AG08396 (cell line): ENCODE data around the gene RPL6.
A peak's percentile ranks its signal among the peaks of the same experiment; 100 is the strongest.
"Not testable (repeated sequence)": the region's sequence is repeated elsewhere in the genome, so short reads cannot be mapped to it uniquely, and the experiment has no call there.

Experiments
- DNase-seq: peaks from one replicate; pipeline ENCODE4 v3.0.0; 2012; ENCODE audit warnings: low spot score, mixed read lengths

Gene RPL6

GRCh38 chr12:112409064-112409905, at the start of gene RPL6:
RPL6 (minus strand) TSS chr12:112409605; CDS start chr12:112408656, 949 bp downstream.
- DNase-seq = peak; percentile 85

GRCh38 chr12:112458751-112459150, 49.3 kb upstream of the RPL6 start:
- DNase-seq = no peak

- DNase-seq = no peak
These were observed 48.9 kb upstream of the RPL6 start for GRCh38 chr12:112458330-112458729.

GRCh38 chr12:112457142-112457541, 47.7 kb upstream of the RPL6 start:
- not testable (repeated sequence) for DNase-seq

GRCh38 chr12:112456029-112456428, 46.6 kb upstream of the RPL6 start:
- DNase-seq = no peak

- DNase-seq = no peak
These were observed 41.3 kb upstream of the RPL6 start for GRCh38 chr12:112450725-112451124.

GRCh38 chr12:112448165-112448564, 38.8 kb upstream of the RPL6 start:
- not testable (repeated sequence) for DNase-seq

GRCh38 chr12:112447106-112447505, 37.7 kb upstream of the RPL6 start:
- no peak for DNase-seq

- DNase-seq = no peak
These were observed 36.8 kb upstream of the RPL6 start for GRCh38 chr12:112446008-112446725.

GRCh38 chr12:112443916-112444315, 34.5 kb upstream of the RPL6 start:
- no peak for DNase-seq

GRCh38 chr12:112440653-112441052, 31.2 kb upstream of the RPL6 start:
- not testable (repeated sequence) for DNase-seq

GRCh38 chr12:112439769-112440168, 30.4 kb upstream of the RPL6 start:
- no peak for DNase-seq

GRCh38 chr12:112438645-112439044, 29.2 kb upstream of the RPL6 start:
- not testable (repeated sequence) for DNase-seq

- no peak for DNase-seq
These were observed 24.1 kb upstream of the RPL6 start for GRCh38 chr12:112433551-112433950.

GRCh38 chr12:112431965-112432364, 22.6 kb upstream of the RPL6 start:
- no peak for DNase-seq

- DNase-seq = no peak
These were observed 21.5 kb upstream of the RPL6 start for GRCh38 chr12:112430929-112431328.

GRCh38 chr12:112427760-112428159, 18.4 kb upstream of the RPL6 start:
- DNase-seq = no peak

- no peak for DNase-seq
These were observed 16.4 kb upstream of the RPL6 start for GRCh38 chr12:112425582-112426382.

- no peak for DNase-seq
These were observed 14.7 kb upstream of the RPL6 start for GRCh38 chr12:112424126-112424525.

- DNase-seq = peak; percentile 14
These were observed 13.1 kb upstream of the RPL6 start for GRCh38 chr12:112422531-112422930.

GRCh38 chr12:112421363-112421762, 12.0 kb upstream of the RPL6 start:
- DNase-seq = no peak

GRCh38 chr12:112420740-112421139, 11.3 kb upstream of the RPL6 start:
- no peak for DNase-seq
